ENCODE measurements around the gene PDZD8.
A peak's percentile ranks its signal among the peaks of the same experiment; 100 is the strongest.
"Not testable (repeated sequence)": the region's sequence is repeated elsewhere in the genome, so short reads cannot be mapped to it uniquely, and the experiment has no call there.

PDZD8 gene

DNA sequence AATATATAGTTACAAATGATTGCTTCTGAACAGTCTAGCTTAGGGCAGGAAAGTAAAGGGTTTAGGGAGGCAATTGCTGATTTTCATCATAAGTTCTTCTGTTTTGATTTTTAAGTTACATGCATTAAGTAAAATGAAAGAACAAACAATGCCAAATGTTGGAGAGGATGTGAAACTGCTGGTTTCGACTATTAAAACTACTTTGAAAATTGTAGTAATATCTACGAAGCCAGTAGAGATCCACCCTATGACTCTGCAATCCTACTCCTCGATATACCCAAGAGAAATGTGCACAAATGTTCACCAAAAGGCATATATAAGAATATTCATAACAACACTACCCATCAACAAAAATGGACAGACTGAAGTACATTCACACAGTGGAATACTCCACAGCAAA lies 24.3 kb downstream of the PDZD8 start:
- no peak for DNase-seq (ENCODE audit: low spot score)

DNA sequence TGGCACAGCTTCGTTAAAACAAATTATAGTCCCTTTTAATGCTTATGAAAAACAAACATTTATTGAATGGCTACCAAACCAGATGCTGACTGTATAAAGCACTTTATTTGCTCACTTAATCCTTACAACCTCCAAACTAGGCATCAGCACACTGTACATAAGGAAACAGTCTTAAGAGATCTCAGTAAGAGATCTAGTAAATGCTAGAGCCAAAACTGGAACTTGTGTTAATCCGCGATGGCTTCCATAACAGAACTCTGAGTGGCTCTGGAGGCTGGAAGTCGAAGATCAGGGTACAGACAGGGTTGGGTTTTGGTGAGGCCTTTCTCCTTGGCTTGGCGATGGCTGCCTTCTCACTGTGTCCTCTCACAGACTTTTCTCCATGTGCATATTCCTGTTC lies 27.0 kb downstream of the PDZD8 start:
- no peak for DNase-seq (ENCODE audit: low spot score)

DNA sequence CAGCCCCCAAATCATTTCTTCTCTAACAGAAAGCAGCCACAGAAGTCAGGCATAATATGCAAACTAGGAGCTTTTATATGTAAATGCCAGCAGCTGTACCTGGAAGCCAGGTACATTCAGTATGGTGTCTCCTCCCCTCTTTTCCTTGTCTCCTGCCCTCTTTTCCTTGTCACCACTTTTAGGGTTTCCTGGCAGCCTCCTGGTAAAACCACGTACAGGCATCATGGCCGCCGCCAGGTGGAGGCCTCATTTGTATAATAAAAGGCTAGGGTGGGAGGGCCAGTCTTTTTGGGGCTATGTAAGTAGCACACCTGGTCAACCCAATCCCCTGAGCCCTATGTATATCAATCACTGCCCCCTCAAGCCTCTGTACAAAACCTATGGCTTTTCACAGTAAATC lies 28.7 kb downstream of the PDZD8 start:
- no peak for DNase-seq (ENCODE audit: low spot score)

DNA sequence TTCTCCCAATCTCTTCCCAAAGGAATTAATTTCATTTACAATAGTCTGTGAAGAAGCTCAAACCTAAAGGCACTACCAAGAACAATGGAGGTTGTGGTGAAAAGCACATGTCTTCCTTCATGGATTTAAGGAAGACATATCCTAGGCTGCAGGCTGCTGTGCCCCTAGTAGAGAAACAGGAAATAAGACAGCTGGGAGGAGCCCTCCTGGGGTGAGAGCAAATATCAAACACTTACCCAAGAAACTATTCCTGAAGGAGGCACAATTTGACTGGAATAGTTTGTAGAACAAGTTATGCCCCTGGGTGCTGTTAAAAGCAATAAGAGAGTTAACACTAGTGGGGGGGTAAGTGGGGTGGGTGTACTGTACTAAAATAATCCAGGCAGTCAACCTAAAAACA lies 30.1 kb downstream of the PDZD8 start:
- peak; percentile 43 for DNase-seq (ENCODE audit: low spot score)

DNA sequence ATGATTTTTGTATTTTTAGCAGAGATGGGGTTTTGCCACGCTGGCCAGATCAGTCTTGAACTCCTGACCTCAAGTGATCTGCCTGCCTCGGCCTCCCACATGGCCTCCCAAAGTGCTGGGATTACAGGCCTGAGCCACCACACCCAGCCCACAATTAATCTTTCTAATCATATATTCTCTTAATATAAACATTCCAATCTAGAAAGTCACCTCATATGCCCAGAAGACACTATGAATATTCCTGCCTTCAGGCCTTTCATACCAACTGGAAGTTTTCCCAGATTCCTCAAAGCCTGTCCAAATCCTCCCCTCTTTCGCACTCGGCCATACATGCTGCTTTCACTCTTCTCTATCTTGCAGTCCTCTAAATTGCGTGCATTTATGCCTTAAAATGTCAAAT lies 32.6 kb downstream of the PDZD8 start:
- peak; percentile 35 for DNase-seq (ENCODE audit: low spot score)

DNA sequence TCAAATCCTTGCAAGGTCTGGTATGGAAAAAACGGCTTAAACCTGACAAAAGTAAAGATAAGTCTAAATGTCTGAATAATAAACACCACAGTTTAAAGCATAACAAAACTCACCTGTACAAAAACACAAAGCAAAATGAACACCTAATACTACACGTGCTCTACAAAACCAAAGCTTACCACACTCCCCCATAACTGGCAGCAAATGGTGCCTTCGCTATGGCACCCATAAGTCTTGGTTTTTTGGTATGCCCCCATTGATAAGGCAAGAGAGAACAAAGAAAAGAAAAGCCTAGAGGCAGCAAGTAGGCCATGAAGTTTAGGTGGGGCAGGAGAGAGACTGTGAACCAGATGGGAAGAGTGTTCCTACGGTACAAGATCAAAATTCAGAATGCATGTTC lies 34.2 kb downstream of the PDZD8 start:
- DNase-seq (ENCODE audit: low spot score), result no peak

DNA sequence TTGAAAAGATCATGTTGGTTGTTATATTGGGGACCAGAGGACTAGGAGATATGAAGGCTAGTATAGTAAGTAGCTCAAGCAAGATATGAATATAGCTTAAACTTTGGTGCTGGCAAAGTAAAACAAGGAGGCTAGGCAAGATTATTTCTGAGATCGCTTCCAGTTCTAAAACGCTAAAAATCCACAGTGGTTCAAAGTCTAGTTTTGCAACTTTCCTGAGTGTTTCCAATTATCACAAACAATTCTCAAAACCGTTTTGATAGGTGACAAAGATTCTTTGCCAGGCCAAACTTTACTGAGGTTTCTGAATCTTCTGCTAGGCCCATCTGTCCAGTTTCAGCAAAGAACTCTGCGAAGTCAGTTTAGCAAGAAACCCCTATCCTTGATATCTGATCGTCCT lies 35.3 kb downstream of the PDZD8 start:
- no peak for DNase-seq (ENCODE audit: low spot score)

DNA sequence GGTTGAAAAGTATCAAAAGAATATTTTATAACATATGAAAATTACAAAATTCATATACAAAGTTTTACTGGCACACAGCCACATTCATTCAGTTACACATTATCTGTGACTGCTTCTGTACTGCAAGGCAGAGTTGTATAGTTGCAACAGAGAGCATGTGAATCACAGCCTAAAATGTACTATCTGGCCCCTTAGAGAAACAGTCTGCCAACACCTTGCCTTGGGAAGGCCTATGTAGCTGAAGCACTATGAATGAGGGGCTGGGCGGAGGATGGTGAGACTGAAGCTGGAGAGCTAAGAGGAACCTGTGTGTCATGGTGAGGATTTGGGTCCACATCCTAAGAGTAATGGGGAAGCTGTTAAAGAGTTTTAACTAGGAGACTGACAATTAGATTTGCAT lies 35.7 kb downstream of the PDZD8 start:
- no peak for DNase-seq (ENCODE audit: low spot score)

DNA sequence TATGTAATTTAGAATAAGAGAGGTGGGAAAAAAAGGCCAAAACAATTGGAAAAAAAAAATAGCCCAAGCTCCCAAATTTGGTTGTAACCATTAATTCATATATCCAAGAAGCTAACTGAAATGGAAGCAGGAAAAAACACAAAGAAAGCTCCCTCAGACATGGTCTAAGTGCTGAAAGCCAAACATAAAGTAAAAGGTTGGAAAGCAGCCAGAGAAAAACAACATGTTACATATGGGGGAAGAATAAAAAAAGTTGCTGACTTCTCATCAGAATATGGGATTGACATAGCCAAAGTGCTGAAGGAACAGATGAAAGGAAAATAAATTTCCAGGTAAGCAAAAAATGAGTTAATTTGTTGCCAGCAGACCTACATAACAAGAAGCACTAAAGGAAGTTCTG lies 40.3 kb downstream of the PDZD8 start:
- DNase-seq (ENCODE audit: low spot score), result no peak

DNA sequence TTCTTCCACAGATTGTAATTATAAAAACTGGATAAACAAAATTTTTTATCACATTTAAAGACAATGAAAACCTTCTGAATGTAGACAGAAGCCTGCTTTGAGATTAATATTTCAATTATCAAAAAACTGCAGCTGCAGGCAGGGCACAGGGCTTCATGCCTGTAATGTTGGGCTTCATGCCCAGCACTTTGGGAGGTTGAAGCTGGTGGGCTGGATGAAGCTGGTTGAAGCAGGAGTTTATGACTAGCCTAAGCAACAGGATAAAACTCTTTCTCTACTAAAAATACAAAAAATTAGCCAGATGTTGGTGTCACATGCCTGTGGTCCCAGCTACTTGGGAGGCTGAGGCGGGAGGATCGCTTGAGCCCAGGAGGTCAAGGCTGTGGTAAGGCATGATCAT lies 41.2 kb downstream of the PDZD8 start:
- DNase-seq (ENCODE audit: low spot score), result no peak

DNA sequence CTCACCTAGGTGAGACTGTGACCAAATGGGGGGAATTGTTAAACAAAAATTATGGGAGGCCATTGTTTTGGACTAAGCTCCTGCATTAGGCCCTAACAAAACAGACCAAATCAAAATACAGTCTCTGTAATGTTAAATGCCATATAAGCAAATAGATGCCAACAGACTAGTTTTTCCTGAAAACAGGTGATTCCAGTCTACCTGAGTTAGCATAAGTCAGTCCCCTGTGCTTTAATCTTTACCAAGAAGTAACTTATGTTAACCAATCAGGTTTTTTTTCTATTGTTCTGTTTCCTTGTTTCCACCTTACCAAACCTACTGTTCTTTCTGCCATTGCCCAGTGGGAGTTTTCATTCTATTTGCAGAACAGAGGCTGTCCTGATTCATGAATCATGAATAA lies 48.0 kb downstream of the PDZD8 start:
- no peak for DNase-seq (ENCODE audit: low spot score)

DNA sequence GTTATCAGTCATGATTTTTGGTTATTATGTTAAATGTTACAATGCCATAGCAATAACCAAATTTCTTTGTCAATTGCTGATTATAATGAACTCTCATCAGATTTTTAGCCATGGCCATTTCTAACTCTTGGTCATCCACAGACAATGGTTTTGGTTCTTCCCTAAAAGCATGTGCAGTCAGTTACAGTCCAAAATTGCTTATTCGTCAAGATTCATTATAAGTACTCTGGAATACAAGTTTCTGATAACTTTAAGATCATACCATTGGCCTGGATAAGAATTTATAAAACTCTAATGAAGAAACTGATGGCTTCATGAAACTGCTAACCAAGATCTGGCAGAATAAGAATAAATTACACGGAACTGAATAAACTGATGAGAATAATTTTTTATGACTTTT lies 50.9 kb downstream of the PDZD8 start:
- DNase-seq (ENCODE audit: low spot score), result no peak

DNA sequence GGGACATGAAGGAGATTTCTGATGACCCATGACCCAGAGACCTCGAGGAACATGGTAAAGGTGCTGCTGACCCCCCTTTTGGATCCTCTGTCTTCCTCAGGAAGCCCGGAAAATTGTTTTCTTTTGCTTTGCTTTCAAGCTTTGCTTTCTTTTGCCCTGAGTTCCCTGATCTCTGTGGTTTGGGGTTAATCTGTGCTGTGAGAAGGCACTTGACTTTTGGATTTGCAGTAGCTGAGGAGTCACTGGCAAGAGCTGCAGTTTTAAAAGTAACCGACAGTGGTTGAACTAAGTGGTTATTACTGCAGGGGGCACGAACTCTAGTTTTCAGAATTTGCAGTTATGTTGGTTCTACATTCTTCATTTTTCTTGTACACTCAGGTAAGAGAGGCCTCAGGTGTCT lies 53.0 kb downstream of the PDZD8 start:
- DNase-seq (ENCODE audit: low spot score), result no peak

DNA sequence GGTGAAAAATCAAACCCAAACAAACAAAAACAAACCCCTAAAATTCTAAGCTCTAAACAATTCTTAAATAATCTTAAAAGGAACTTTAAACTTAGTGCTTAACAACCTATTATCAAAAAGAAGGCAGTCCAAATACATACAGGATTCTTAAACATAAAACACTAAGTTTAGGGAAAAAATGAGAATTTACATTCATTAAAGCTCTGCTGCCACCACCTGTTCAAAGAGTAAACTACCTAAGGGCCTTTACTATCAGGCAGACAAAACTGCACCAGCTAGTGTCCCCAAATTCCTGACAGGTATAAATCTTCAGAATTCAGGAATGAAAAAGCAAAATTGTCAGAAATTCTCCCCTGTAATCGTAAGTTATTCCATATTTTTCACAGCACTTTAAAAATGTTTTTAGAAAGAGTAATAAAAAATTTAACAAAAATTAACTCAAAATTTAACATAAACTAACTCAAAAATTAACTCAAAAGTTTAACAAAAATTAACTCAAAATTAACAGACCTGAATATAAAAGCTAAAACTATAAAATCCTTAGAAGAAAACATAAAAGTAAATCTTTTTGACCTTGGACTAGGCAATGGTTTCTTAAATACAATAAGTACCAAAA lies 55.1 kb downstream of the PDZD8 start:
- peak; percentile 30 for DNase-seq (ENCODE audit: low spot score)

DNA sequence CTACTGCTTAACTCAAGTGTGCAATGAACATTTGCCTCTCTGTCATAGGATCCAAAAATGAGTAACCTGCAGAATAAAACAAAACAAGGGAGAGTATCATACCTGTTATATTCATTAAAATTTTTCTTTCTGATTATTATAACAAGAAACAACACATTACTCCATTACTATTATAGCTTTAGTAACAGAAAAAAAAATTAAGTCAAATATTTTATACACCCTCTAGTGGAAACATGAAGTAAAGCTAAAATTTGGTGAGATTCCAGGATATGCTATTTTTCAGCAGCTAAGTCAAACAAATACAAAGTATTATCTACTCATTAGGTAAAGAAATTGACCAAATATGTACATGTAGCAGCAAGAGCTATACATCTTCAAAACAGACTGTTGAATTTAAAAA lies 56.3 kb downstream of the PDZD8 start:
- no peak for DNase-seq (ENCODE audit: low spot score)

DNA sequence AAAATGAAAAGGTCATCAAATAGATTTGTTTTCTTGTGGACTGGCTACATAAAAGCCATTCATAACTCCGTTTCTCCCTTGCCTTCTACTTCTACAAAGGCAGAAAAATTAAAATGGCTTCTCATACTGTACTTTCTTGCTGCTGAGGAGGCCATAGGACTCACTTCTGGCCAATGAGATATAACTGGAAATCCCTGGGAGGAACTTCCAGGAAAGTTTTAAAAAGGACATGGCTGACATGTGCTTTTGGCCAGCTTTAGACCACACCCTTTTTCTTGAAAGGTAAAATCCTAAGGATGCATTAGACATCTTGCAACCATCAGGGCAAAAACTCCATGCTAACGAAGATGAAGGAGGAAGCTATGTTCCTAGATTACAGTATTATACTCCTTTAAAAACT lies 58.5 kb downstream of the PDZD8 start:
- DNase-seq (ENCODE audit: low spot score), result no peak

DNA sequence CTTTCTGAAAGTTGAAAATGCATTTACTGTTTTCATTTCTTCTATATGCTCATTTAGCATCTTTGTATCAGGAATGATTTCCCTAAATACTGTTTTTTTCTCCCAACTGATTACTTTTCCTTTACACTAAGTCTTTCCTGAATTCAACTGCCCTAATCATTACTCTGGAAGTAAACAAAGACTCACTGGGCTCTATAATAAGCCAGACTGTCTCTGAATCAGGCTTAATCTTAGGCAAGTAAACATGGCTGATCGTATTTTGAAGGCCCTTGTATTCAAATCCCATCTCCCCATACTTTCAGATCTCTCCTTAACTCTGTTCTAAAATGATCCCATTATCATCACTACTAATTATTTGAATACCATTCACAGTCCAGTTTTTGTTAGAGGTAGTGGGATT lies 61.6 kb downstream of the PDZD8 start:
- DNase-seq (ENCODE audit: low spot score), result no peak

DNA sequence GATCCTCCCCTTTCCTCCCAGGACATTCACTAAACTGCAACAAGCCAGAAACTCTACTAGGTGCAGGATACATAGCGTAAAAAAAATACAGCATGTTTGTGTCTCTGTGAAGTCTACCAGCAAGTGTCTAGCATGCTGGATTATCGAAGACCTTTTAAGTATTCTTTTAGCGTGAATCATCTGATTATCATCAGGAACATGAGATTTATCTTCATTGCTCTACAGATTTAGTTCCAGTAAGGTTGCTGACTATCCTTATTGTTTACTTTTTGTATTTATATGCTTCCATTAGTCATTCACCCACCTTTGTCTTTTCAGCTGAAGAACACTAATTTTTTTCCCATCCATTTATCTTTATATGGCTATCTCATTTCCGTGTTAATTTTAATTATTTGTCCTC lies 62.8 kb downstream of the PDZD8 start:
- no peak for DNase-seq (ENCODE audit: low spot score)

DNA sequence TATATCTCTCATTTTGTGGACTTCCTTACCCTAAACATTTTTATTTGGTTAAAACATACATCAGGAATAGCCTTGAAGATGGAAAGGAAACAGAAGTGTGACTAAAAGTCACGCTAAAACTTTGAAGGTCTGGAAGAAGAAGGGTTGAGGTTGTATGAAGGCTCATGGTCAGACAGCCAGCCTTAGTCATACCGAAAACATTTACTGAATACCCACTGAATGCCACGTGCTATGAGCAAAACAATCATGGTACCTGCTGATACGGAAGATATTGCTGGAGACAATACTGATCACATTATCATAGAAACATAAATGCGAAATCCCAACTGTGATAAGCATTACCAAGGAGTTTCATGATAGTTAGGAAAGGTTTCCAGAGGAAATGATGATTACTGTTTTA lies 64.0 kb downstream of the PDZD8 start:
- DNase-seq (ENCODE audit: low spot score), result no peak

DNA sequence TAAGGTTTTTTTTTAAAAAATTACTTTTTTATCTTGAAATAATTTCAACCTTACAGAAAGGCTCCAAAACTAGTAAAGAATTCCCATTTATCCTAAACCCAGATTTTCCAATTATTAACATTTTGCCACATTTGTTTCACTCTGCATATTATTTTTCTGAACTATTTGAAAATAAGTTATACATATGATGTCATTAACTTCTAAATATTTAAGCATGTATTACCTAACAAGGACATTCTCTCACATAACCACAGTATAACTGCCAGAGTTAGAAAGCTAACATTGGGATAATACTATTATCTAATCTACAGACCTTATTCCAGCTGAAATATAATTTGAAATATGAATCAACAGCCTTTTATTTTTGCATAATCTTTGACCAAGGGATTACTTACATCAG lies 68.6 kb downstream of the PDZD8 start:
- no peak for DNase-seq (ENCODE audit: low spot score)

DNA sequence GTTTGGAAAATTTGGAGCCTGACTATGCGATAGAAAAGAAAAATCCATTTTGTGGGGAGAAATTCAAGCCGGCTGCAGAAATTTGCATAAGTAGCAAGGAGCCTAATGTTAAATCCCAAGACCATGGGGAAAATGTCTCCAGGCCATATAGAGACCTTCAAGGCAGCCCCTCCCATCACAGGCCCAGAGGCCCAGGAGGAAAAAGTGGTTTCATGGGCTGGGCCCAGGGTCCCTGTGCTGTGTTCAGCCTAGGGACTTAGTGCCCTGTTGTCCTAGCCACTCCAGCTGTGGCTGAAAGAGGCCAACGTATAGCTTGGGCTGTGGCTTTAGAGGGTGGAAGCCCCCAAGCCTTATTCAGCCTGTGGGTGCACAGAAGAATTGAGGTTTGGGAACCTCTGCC lies 71.8 kb downstream of the PDZD8 start:
- DNase-seq (ENCODE audit: low spot score), result not testable (repeated sequence)

DNA sequence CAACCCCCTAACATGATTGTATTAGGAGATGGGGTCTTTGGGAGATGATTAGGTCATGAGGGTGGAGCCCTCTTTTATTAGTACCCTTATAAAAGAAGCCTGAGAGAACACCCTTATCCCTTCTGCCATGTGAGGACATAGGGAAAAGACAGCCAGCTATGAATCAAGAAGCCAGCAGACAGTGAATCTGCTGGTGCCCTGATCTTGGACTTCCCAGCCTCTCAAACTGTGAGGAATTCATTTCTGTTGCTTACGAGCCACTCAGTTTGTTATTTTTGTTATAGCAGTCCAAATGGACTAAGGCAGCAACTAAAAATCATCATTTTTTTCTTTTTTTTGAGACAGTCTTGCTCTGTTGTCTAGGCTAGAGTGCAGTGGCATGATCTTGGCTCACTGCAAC lies 74.6 kb downstream of the PDZD8 start:
- no peak for DNase-seq (ENCODE audit: low spot score)

DNA sequence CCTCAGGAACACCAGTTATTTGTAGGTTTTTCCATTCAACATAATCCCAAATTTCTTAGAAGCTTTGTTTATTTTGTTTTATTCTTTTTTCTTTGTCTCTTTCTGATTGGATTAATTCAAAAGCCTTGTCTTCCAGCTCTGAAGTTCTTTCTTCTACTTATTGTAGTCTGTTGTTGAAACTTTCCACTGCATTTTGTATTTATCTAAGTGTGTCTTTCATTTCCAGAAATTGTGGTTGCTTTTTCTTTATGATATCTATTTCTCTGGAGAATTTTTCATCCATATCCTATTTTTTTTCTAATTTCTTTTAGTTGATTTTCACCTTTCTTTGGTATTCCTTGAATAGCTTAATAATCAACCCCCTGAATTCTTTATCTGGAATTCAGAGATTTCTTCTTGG lies 75.8 kb downstream of the PDZD8 start:
- DNase-seq (ENCODE audit: low spot score), result no peak

DNA sequence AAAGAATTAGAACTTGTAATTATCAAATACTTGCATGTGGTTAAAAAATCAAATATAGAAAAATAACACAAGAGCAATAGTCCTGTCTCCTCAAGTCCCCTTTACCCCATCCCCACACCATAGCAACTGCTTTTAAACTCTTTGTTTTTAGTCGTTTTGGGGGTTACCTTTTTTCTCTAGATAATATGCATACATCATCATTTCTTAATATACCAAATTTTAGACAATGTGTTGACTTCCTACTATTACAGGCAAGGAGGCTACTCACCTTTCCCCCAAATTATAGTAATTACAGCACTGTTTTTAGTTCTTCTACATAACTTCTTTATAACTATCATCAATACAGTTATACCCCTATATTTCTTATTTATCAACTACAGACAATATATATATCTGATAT lies 77.0 kb downstream of the PDZD8 start:
- DNase-seq (ENCODE audit: low spot score), result no peak

DNA sequence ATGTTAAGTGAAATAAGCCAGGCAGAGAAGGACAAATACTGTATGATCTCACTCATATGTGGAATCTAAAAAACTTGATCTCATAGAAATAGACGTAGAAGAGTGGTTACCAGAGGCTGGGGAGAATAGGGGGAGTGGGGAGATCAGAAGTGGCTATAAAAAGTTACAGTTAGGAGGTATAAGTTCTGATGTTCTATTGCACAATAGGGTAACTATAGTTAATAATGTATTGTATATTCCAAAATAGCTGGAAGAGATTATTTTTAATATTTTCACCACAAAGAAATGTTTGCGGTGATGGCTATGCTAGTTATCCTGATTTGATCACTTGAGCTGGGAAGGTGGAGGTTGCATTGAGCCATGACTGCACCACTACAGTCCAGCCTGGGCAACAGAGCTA lies 80.5 kb downstream of the PDZD8 start:
- no peak for DNase-seq (ENCODE audit: low spot score)

Measured in LoVo (cell line).